ENCODE data around the gene NPTX1. TPM values are rescaled to one million over a fixed set of nuclear protein-coding genes. Genes with fewer than 3 reads are reported as not detected.

Gene NPTX1
- total and polyA plus RNA-seq, 2 of the 13 experiments (the other 11 are each of a cell fraction or from before 2014, with no cell fraction given), result 0.01 TPM; not detected in 1

- TF ChIP-seq, protein P1, sequence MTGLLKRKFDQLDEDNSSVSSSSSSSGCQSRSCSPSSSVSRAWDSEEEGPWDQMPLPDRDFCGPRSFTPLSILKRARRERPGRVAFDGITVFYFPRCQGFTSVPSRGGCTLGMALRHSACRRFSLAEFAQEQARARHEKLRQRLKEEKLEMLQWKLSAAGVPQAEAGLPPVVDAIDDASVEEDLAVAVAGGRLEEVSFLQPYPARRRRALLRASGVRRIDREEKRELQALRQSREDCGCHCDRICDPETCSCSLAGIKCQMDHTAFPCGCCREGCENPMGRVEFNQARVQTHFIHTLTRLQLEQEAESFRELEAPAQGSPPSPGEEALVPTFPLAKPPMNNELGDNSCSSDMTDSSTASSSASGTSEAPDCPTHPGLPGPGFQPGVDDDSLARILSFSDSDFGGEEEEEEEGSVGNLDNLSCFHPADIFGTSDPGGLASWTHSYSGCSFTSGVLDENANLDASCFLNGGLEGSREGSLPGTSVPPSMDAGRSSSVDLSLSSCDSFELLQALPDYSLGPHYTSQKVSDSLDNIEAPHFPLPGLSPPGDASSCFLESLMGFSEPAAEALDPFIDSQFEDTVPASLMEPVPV (CRISPR knock-in tag; IDR thresholded peaks at IDR 0.05), result no peak
- no peak for TF ChIP-seq ZNF343 (CRISPR knock-in tag; IDR thresholded peaks at IDR 0.05)
- TF ChIP-seq ZFP82 (CRISPR knock-in tag; IDR thresholded peaks at IDR 0.05; ENCODE audit: borderline replicate concordance), result no peak
- TF ChIP-seq TP53 (CRISPR knock-in tag; conservative IDR thresholded peaks at IDR 0.05), result no peak
- TF ChIP-seq, protein P2, sequence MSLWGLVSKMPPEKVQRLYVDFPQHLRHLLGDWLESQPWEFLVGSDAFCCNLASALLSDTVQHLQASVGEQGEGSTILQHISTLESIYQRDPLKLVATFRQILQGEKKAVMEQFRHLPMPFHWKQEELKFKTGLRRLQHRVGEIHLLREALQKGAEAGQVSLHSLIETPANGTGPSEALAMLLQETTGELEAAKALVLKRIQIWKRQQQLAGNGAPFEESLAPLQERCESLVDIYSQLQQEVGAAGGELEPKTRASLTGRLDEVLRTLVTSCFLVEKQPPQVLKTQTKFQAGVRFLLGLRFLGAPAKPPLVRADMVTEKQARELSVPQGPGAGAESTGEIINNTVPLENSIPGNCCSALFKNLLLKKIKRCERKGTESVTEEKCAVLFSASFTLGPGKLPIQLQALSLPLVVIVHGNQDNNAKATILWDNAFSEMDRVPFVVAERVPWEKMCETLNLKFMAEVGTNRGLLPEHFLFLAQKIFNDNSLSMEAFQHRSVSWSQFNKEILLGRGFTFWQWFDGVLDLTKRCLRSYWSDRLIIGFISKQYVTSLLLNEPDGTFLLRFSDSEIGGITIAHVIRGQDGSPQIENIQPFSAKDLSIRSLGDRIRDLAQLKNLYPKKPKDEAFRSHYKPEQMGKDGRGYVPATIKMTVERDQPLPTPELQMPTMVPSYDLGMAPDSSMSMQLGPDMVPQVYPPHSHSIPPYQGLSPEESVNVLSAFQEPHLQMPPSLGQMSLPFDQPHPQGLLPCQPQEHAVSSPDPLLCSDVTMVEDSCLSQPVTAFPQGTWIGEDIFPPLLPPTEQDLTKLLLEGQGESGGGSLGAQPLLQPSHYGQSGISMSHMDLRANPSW (CRISPR knock-in tag; IDR thresholded peaks at IDR 0.05; ENCODE audit: borderline replicate concordance), result no peak
- TF ChIP-seq ZNF430 (CRISPR knock-in tag; IDR thresholded peaks at IDR 0.05), result no peak
- no peak for TF ChIP-seq HINFP (CRISPR knock-in tag; IDR thresholded peaks at IDR 0.05; ENCODE audit: low read depth)
- peak; percentile 98 for TF ChIP-seq ADNP (CRISPR knock-in tag; IDR thresholded peaks at IDR 0.05)
- TF ChIP-seq SRSF4 (IDR thresholded peaks at IDR 0.05; ENCODE audit: low read depth, low read length, poor library complexity, severe bottlenecking), result no peak
- no peak for TF ChIP-seq CERS6 (CRISPR knock-in tag; IDR thresholded peaks at IDR 0.05)
- peak; percentile 77; the same call in 1 of the 2 replicates for TF ChIP-seq NCOA1 (CRISPR knock-in tag; IDR thresholded peaks at IDR 0.05)
- TF ChIP-seq ZNF34 (CRISPR knock-in tag; IDR thresholded peaks at IDR 0.05; ENCODE audit: borderline replicate concordance), result no peak
- TF ChIP-seq ZNF768 (CRISPR knock-in tag; IDR thresholded peaks at IDR 0.05), result no peak
- no peak for TF ChIP-seq KDM4B (CRISPR knock-in tag; IDR thresholded peaks at IDR 0.05)
- TF ChIP-seq TEAD3 (CRISPR knock-in tag; optimal IDR thresholded peaks at IDR 0.05; ENCODE audit: borderline replicate concordance), result no peak
- no peak for TF ChIP-seq ARNT (IDR thresholded peaks at IDR 0.05)
- peak; percentile 45; the same call in 1 of the 2 replicates for TF ChIP-seq ZNF780A (CRISPR knock-in tag; IDR thresholded peaks at IDR 0.05)
- TF ChIP-seq ZSCAN9 (CRISPR knock-in tag; IDR thresholded peaks at IDR 0.05; ENCODE audit: borderline replicate concordance), result no peak
- 0 out of 2 replicates have a peak, but pooled peaks have one; percentile 21 for TF ChIP-seq ATF6 (CRISPR knock-in tag; conservative IDR thresholded peaks at IDR 0.05)
- peak; percentile 50 for TF ChIP-seq ZNF3 (CRISPR knock-in tag; IDR thresholded peaks at IDR 0.05)
- no peak; the same call in 1 of the 2 replicates for TF ChIP-seq MED13 (CRISPR knock-in tag; IDR thresholded peaks at IDR 0.05)
Measured at GRCh38 chr17:80453998-80454556, 22.3 kb downstream of the NPTX1 start (continued).
